Medulla oblongata (tissue), 1 donor: ENCODE results near the gene MEAF6.

Experiments used
- DNase-seq: peaks from one replicate; pipeline ENCODE4 v3.0.0-alpha.2; 2015; ENCODE audit errors: extremely low spot score

MEAF6 gene

GRCh38 chr1:37484325-37485051 lies 30.1 kb downstream of the MEAF6 start:
- no peak for DNase-seq

- DNase-seq: no peak
These were observed 30.8 kb downstream of the MEAF6 start for GRCh38 chr1:37483785-37484184.

GRCh38 chr1:37482796-37483744 lies 31.5 kb downstream of the MEAF6 start:
- DNase-seq: no peak

DNA sequence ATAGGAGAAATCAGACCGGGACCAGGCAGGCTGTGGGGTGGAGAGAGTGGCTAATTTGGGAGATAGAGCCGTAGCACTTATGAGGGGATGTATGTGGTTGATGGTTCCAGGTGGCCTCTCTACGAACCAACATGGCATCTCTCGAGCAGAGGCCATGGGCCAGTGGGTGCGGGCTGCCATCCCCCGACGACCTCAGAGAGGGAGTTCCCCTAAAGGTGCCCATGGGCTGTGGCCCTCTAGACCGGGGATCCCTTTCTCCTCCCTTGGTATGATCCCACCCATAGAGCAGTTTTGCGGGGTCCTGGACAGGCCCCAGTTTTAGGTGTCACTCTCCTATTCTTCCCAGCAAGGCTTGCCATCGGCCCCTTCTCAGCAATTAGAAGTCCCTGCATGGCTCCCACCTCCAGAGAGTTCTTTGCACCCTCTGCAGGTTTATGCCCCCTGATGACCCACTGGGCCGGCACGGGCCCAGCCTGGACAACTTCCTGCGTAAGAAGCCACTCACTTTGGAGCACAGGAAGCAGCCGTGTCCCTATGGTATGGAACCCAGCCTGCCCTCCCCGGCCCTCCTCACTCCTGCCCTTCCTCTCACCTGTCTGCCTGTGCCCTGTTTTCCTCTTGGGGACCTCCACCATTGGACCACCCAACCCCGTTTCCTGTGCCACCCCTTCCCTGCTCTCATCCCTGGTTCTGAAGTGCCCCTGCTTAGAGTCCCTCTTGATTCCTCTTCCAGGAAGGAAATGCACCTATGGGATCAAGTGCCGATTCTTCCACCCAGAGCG lies 32.4 kb downstream of the MEAF6 start:
- DNase-seq: no peak

DNA sequence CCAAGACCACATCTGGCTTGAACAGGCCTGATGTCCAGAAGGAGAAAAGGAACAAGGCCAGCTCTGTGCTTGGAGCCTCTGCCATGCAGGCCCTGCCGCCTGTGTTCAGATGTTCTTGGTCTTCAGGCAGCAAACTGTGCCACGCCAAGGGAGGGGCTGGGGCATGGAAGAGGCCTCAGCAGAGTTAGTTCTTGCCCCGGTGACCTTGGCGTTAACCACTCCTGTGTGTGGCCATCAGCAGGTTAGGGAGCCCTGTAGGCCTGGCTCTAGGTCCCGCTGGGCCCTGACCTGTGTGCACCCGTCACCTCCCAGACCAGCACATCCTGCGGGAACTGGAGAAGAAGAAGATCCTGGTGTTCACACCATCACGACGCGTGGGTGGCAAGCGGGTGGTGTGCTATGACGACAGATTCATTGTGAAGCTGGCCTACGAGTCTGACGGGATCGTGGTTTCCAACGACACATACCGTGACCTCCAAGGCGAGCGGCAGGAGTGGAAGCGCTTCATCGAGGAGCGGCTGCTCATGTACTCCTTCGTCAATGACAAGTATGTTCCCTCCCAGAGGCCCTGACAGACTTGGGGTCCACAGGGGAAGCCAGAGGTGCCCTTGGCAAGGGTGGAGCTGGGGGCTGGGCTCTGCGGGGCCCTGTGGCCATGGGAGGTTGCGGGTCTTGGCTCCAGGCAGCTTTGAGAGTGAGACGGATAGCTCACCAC lies 33.1 kb downstream of the MEAF6 start:
- no peak for DNase-seq

- no peak for DNase-seq
These were observed 33.8 kb downstream of the MEAF6 start for GRCh38 chr1:37480581-37481288.

- no peak for DNase-seq
These were observed 34.5 kb downstream of the MEAF6 start for GRCh38 chr1:37480125-37480466.

DNA sequence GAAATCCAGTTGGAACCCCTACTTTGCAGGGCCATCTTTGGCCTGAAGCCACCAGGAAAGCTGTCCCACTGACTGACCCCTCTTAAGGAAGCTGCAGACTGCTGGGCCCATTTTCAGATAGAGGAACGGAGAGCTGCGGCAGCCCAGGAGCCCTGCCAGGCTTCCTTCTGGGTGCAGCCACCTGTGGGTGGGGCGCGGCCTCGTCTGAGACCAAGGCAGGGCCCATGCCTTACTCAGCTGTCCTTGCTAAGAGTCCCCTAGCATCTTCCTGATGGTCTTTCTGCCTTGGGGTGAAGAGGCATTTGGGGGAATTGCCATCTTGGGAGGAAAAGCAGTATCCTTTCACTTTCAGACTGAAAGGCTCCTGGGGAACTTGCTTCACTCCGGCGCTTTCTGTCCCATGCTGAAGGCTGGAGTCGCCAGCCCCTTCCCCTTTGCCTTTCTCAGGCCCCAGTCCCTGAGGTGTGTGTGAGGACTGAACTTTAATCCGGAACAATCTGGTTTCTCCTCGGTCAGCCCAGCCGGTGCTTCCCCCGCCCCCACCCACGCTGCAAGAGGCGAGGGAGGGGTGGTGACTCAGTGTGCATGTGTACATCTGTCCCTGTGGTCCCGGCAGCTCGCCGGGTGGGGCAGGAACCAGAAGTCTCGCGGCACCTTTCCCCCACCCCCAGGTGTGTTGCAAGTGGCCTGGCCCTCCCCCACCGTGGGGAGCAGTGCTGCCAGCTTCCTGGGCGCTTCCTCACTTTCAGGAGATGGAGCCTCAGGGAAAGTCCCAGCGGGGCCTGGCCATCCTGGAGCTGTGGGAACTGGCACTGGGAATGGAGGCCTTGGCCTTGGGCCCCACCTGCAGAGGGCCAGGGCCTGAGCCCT lies 35.1 kb downstream of the MEAF6 start:
- peak; percentile 36 for DNase-seq

DNA sequence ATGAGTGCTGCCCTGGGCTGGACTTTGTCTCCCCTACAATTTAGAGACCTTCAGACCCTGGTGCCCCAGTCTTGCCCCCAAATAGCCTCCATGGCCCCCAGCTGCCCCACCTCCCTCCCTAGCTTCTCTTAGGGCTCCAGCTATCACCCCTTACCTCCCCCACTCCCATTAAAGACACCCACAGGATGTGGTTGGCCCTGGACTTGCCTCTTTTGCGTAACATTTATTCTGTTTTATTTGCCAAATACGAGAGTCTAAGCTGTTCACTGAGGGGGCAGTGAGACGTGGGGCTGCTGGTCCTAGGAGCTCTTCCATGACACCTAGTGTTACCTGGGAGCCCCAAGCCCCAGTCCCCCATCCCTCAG lies 35.7 kb downstream of the MEAF6 start:
- no peak for DNase-seq

- DNase-seq: no peak
These were observed 36.1 kb downstream of the MEAF6 start for GRCh38 chr1:37478451-37478881.

DNA sequence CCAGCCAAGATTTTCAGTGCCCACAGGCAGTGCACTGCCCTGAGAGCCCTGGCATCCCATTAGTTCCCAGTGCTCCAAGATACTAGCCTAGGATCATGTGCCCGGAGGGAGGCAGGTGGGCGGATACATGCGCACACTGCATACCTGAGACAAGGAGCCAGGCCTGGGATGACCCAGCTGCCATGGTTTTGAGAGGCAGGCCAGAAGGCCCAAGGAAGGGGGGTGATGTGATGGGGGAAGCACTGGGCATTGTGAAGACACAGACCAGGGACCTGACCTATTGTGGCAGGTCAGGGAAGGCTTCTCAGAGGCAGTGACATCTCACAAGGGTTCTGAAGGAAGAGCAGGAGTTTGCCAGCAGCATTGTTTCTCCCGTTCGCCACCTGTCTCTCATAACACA lies 36.6 kb downstream of the MEAF6 start:
- no peak for DNase-seq

GRCh38 chr1:37477198-37477931 lies 37.2 kb downstream of the MEAF6 start:
- DNase-seq: peak; percentile 34

GRCh38 chr1:37476460-37477197 lies 37.9 kb downstream of the MEAF6 start:
- peak; percentile 49 for DNase-seq

DNA sequence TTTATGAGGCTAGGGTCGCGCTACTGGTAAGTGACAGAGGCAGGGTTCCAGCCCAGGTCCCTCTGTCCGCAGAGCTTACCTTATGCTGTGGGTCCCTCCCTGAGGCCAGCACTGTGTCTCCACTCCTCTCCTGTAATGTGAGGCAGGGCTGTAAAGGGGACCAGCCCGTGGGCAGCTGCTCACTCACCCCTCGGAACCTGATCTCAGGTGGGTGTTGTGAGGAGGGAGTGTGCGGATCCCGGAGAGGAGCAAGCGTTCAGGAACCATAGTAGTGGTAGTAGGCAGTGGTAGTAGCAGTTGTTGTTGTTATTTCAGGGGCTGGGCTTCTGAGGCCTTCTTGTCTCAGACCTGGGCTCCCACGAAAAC lies 38.5 kb downstream of the MEAF6 start:
- no peak for DNase-seq

DNA sequence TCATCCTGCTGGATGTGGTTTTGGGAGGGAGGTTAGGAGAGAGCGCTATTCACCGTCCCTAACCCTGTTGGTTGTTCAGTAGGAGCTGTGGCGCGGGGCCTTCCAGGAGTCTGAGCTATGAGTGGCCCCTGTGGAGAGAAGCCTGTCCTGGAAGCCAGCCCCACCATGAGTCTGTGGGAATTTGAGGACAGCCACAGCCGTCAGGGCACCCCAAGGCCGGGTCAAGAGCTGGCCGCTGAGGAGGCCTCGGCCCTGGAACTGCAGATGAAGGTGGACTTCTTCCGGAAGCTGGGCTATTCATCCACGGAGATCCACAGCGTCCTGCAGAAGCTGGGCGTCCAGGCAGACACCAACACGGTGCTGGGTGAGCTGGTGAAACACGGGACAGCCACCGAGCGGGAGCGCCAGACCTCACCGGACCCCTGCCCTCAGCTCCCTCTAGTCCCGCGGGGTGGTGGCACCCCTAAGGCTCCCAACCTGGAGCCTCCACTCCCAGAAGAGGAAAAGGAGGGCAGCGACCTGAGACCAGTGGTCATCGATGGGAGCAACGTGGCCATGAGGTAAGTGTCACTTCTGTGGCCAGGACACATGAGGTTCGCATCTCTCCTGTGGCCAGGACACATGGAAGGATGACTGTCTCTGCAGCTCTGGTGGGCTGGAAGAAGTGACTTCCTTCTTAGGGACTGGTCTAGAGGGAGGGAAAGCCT lies 39.0 kb downstream of the MEAF6 start:
- DNase-seq: no peak

GRCh38 chr1:37474697-37475379 lies 39.7 kb downstream of the MEAF6 start:
- peak; percentile 36 for DNase-seq

GRCh38 chr1:37474046-37474696 lies 40.4 kb downstream of the MEAF6 start, which contains the start of gene ZC3H12A:
TSS of gene ZC3H12A (plus strand) at chr1:37474580. CDS start at chr1:37475497, 917 bp downstream.
- DNase-seq: peak; percentile 95
